IMR-90 (cell line): ENCODE results near the gene MAN2A1. TPM values are rescaled to one million over a fixed set of nuclear protein-coding genes. Genes with fewer than 3 reads are reported as not detected.

ENCODE experiments used
- ATAC-seq: fragments of 200-7000 bp; cut with Tn5 transposase; 2 replicates; pipeline ENCODE4 v1.9.1; 2020; ENCODE audit warnings: low read depth, mild to moderate bottlenecking, moderate library complexity
- BruUV-seq: library from RNA; stranded (reverse); fragments of 400-500 nt; replicated peaks from 2 replicates; lab custom pipeline; 2021; lab: Mats Ljungman, UMichigan
- CTCF ChIA-PET: fragments of 300-600 bp; formaldehyde crosslinking; extraction: SDS; loops from one replicate; lab custom pipeline; 2021; ENCODE audit warnings: antibody characterized with exemption; lab: Yijun Ruan, JAX
- POLR2A ChIA-PET: fragments of 300-600 bp; sonication (Branson Sonifier 250); formaldehyde crosslinking; loops from one replicate; lab custom pipeline; 2022; ENCODE audit warnings: antibody characterized with exemption; ENCODE audit not compliant: unreplicated experiment; lab: Charles Lee
- DNase-seq: peaks from one replicate; pipeline ENCODE4 v3.0.0; 2013
- H2AFZ ChIP-seq: replicated peaks from 2 replicates; pipeline ENCODE3; 2013; ENCODE audit warnings: low read length, mild to moderate bottlenecking; ENCODE audit not compliant: poor library complexity
- H2AK5ac ChIP-seq: 2 replicates; pipeline ENCODE4 v1.6.1; 2013; ENCODE audit warnings: low read depth, low read length, inconsistent platforms
- H2AK9ac ChIP-seq: replicated peaks from 2 replicates; pipeline ENCODE3; 2013; ENCODE audit warnings: mild to moderate bottlenecking, low read depth, low read length, moderate library complexity; ENCODE audit not compliant: poor library complexity
- H2BK120ac ChIP-seq: 2 replicates; pipeline ENCODE4 v1.6.1; 2013; ENCODE audit warnings: low read depth, low read length, inconsistent platforms
- H2BK15ac ChIP-seq: 3 replicates; pipeline ENCODE4 v1.6.1; 2013; ENCODE audit warnings: low read depth, low read length, inconsistent platforms
- H2BK20ac ChIP-seq: 2 replicates; pipeline ENCODE4 v1.6.1; 2013; ENCODE audit warnings: low read depth, mild to moderate bottlenecking, inconsistent platforms, low read length, moderate library complexity
- H2BK5ac ChIP-seq: 2 replicates; pipeline ENCODE4 v1.6.1; 2013; ENCODE audit warnings: mild to moderate bottlenecking, low read depth, low read length, inconsistent platforms; ENCODE audit not compliant: poor library complexity, severe bottlenecking
- H3K14ac ChIP-seq: replicated peaks from 2 replicates; pipeline ENCODE4 v1.6.1; 2013; ENCODE audit warnings: low read depth, low read length, inconsistent platforms
- H3K18ac ChIP-seq: 2 replicates; pipeline ENCODE4 v1.6.1; 2013; ENCODE audit warnings: low read depth, low read length, control low read depth
- H3K23ac ChIP-seq: 2 replicates; pipeline ENCODE4 v1.6.1; 2013; ENCODE audit warnings: low read depth, low read length, inconsistent platforms
- H3K27ac ChIP-seq: 2 replicates; pipeline ENCODE4 v1.5.1; 2013; ENCODE audit warnings: mild to moderate bottlenecking, control low read depth, low read length; ENCODE audit not compliant: insufficient read depth
- H3K27me3 ChIP-seq: 2 replicates; pipeline ENCODE4 v1.6.1; 2013; ENCODE audit warnings: low read length; ENCODE audit not compliant: control insufficient read depth, insufficient read depth
- H3K36me3 ChIP-seq: 2 replicates; pipeline ENCODE4 v1.6.1; 2013; ENCODE audit warnings: low read length, mixed read lengths; ENCODE audit not compliant: control insufficient read depth, insufficient read depth
- H3K4ac ChIP-seq: 2 replicates; pipeline ENCODE4 v1.6.1; 2013; ENCODE audit warnings: low read depth, low read length, inconsistent platforms
- H3K4me1 ChIP-seq: 2 replicates; pipeline ENCODE4 v1.6.1; 2013; ENCODE audit warnings: low read length, mixed read lengths; ENCODE audit not compliant: control insufficient read depth, insufficient read depth
- H3K4me2 ChIP-seq: 2 replicates; pipeline ENCODE4 v1.6.1; 2013; ENCODE audit warnings: low read depth, mild to moderate bottlenecking, control low read depth, low read length, moderate library complexity
- H3K4me3 ChIP-seq: 2 replicates; pipeline ENCODE4 v1.5.1; 2013; ENCODE audit warnings: low read depth, mild to moderate bottlenecking, control low read depth, low read length, moderate library complexity; ENCODE audit not compliant: insufficient read depth
- H3K56ac ChIP-seq: 2 replicates; pipeline ENCODE4 v1.6.1; 2013; ENCODE audit warnings: low read length, inconsistent platforms; ENCODE audit not compliant: insufficient read depth; ENCODE audit errors: extremely low read depth
- H3K79me1 ChIP-seq, 2 experiments: 2 replicates each; pipeline ENCODE4 v1.6.1; 2013; ENCODE audit warnings: low read length in 2 of 2, inconsistent platforms in 1 of 2, low read depth in 1 of 2
- H3K9ac ChIP-seq: 2 replicates; pipeline ENCODE4 v1.6.1; 2013; ENCODE audit warnings: low read depth, low read length, control low read depth
- H3K9me1 ChIP-seq: 2 replicates; pipeline ENCODE4 v1.6.1; 2013; ENCODE audit warnings: low read length, inconsistent platforms; ENCODE audit not compliant: insufficient read depth
- H3K9me3 ChIP-seq: 2 replicates; pipeline ENCODE4 v1.6.1; 2013; ENCODE audit warnings: low read length; ENCODE audit not compliant: control insufficient read depth, insufficient read depth
- H4K20me1 ChIP-seq: 2 replicates; pipeline ENCODE4 v1.6.1; 2013; ENCODE audit warnings: low read length, inconsistent platforms; ENCODE audit not compliant: insufficient read depth
- H4K5ac ChIP-seq: 2 replicates; pipeline ENCODE4 v1.6.1; 2013; ENCODE audit warnings: mild to moderate bottlenecking, low read depth, low read length, control low read depth
- H4K8ac ChIP-seq, 2 experiments: 2 replicates each; pipeline ENCODE4 v1.6.1; 2013; ENCODE audit warnings: low read depth in 2 of 2, low read length in 2 of 2, control low read depth in 1 of 2, inconsistent platforms in 1 of 2
- H4K91ac ChIP-seq: 2 replicates; pipeline ENCODE4 v1.6.1; 2013; ENCODE audit warnings: low read depth, low read length, inconsistent platforms; ENCODE audit not compliant: insufficient read depth
- MAFK ChIP-seq: IDR thresholded peaks from 2 replicates; pipeline ENCODE4 v1.6.1; 2012; ENCODE audit warnings: low read depth, low read length, improper control_type of control experiment
- MAZ ChIP-seq: IDR thresholded peaks from 2 replicates; pipeline ENCODE4 v1.6.1; 2012; ENCODE audit warnings: low read depth, mild to moderate bottlenecking, low read length, improper control_type of control experiment, moderate library complexity, borderline replicate concordance
- MXI1 ChIP-seq: IDR thresholded peaks from 2 replicates; pipeline ENCODE4 v1.6.1; 2012; ENCODE audit warnings: low read depth, mild to moderate bottlenecking, low read length, moderate library complexity, borderline replicate concordance
- POLR2A ChIP-seq: IDR thresholded peaks from 2 replicates; pipeline ENCODE4 v1.6.1; 2012; ENCODE audit warnings: mild to moderate bottlenecking, low read depth, low read length
- WGBS, 2 experiments: methylation state at CpG; one replicate each; pipeline versions ENCODE4 v1.1.5 to v1.1.7; 2013; ENCODE audit warnings: missing lambda C conversion rate in 2 of 2; ENCODE audit not compliant: insufficient read length in 1 of 2; ENCODE audit errors: extremely low coverage in 2 of 2; 5-methylcytosine and 5-hydroxymethylcytosine counted together
- dilution Hi-C: fragments of 300-500 bp; cut with HindIII; formaldehyde crosslinking; loops from one replicate; pipeline ENCODE4 v1.14.3; 2018; ENCODE audit warnings: low sequenced_read_pairs; ENCODE audit not compliant: unreplicated experiment
- in situ Hi-C: fragments of 300-500 bp; cut with MboI; formaldehyde crosslinking; loops from 3 replicates; pipeline ENCODE4 v1.14.3; 2019; ENCODE audit warnings: low sequenced_read_pairs, inconsistent platforms, mixed read lengths
- intact Hi-C: fragments of 100-400 bp; cut with micrococcal nuclease; formaldehyde crosslinking; loops from 2 replicates; pipeline ENCODE4 v1.10.0; 2022
- polyA plus RNA-seq, 3 experiments: library from polyadenylated mRNA; depleted of rRNA; stranded (reverse); fragments of >200 nt; gene quantifications; 2 replicates each; pipeline ENCODE4 v1.2.3, GENCODE V29; 2012; ENCODE audit warnings: low replicate concordance in 1 of 3
- total RNA-seq: library from RNA; depleted of rRNA; stranded (reverse); fragments of >200 nt; gene quantifications from 2 replicates; pipeline ENCODE4 v1.2.3, GENCODE V29; 2012

The MAN2A1 gene
- total and polyA plus RNA-seq, 2 of the 4 experiments (the other 2 are of a cell fraction) = 16.4 to 29.6 TPM

- Histone ChIP-seq H3K23ac (no peak overlapping the region), H3K56ac (no peak overlapping the region), H3K4me2 (no peak overlapping the region), H3K4ac (no peak overlapping the region), H3K9me3 (no peaks in the 10 kb centered on the region), H4K20me1 (no peaks in the 10 kb centered on the region), H3K9ac (no peak overlapping the region), H2AFZ (no peak overlapping the region), H3K27ac (no peak overlapping the region), H2BK120ac (no peak overlapping the region), H3K4me1 (no peaks in the 10 kb centered on the region), H4K5ac (no peak overlapping the region), H4K8ac (no peak overlapping the region), H2BK15ac (no peak overlapping the region), H2AK9ac (no peak overlapping the region), H3K4me3 (no peak overlapping the region), H3K9me1 (no peaks in the 10 kb centered on the region), H3K27me3 (peaks cover 10% of the 10 kb centered on the region), H3K79me1 (no peaks in the 10 kb centered on the region), H3K36me3 (no peaks in the 10 kb centered on the region), H3K14ac (no peak overlapping the region), H3K18ac (no peak overlapping the region), H4K91ac (no peak overlapping the region), H2BK20ac (no peak overlapping the region), H2BK5ac (no peak overlapping the region), H2AK5ac (no peak overlapping the region)
- dilution Hi-C loops = no loop called here
- ChIA-PET POLR2A (no interaction called here), CTCF (no interaction called here)
- WGBS, 2 experiments = 100% methylated on average over 1 of the region's 2 CpGs; no CpG with 5 or more reads in 1 of the 2 experiments
- DNase-seq (no peak), ATAC-seq (no peak)
- in situ Hi-C loops = no loop called here
- intact Hi-C loops = no loop called here
- TF ChIP-seq MXI1 (no peak), POLR2A (no peak), MAZ (no peak), MAFK (no peak)
- BruUV-seq = no TSS peak
Observed at GRCh38 chr5:109671136-109671535, 18.6 kb upstream of the MAN2A1 start.
